Hematopoietic multipotent progenitor cell treated with erythropoietin and hydrocortisone succinate and interleukin-3 and kit ligand, for 15 days (in vitro differentiated cells): Measurements from ENCODE around the gene IFI27.
"Not testable (repeated sequence)": the region's sequence is repeated elsewhere in the genome, so short reads cannot be mapped to it uniquely, and the experiment has no call there.

ENCODE experiments used
- DNase-seq: peaks from one replicate; pipeline ENCODE4 v3.0.0-alpha.2; 2015; ENCODE audit warnings: low spot score

Gene IFI27

DNA sequence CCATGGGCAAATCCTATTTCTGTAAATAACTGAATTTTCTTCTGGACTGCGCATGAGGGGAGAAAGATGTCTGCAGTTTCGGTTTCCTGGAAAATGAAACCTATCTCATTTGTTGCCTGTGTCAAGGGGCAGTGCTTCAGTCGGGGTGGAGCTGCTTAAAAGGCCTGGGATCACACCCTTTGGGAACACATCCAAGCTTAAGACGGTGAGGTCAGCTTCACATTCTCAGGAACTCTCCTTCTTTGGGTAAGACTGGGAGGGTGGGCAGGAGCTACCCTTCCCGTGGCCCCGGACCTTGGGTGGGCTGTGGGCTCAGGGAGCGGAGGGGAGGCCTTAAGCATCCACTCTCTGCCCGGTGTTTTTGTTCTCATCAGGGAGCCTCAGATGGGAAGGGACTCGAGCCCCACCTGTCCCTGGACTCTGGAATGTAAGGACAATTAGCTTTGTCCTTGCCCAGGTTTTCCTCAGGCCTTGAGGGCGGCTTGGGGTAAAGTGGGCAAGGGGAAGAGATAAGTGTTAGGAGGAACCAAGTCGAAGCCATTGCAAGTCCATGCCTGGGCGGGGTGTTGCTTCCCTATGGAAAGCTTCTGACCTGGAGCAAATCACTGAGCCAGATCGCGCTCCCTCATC is at the start of gene IFI27:
TSS of gene IFI27 (plus strand) at position 185 of the 630 bp plus-strand sequence.
- DNase-seq: peak; percentile 76

DNA sequence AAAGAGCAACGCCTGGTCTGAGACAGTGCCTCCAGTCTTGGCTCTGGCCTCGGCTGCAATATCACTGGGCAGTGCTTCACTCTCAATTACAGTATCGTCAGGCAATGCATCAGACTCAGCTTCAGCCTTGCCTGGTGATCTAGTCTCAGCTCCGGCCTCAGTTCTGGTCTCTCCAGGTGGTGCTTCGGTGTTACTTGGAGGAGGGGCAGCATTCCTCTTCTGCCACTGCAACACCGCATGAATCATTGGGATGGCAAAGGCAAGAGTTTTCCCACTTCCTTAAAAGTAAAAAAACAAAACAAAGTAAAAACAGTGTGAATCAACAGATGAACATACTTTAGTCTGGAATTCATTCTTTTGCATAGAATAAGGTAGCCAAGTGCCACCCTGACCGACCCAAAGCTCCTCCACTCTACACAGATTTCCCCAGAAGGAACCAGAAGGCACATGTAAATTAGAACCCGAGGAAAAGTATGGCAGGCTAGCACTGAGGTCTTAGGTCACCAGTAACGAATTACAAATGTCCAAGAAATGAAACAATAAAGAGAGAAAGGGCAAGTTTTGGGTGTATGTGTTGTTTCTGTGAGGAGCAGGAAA is 48.1 kb upstream of the IFI27 start:
- DNase-seq: no peak

DNA sequence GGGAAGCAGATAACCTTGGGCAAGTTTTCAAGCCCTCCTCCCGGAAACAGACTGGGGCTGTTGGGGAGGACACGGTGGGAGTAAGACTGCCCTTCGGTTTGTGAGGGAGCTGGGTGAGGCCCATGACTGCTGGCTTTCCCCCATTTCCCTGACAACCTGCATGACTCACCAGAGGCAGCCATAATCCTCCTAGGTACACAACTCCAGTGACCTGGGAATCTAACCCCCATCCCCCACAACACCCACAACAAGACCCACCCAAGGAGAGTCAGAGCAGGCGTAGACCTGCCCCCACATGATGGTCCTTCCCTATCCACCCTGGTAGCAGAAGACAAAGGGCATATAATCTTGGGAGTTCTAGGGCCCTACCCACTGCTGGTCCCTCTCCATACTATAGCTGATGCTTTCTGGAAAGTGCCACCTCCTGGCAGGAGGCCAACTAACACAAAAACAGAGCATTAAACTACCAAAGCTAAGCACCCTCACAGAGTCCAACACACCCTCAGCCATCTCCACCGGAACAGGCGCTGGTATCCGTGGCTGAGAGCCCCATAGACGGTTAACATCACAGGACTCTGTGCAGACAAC is 44.4 kb upstream of the IFI27 start:
- no peak for DNase-seq

DNA sequence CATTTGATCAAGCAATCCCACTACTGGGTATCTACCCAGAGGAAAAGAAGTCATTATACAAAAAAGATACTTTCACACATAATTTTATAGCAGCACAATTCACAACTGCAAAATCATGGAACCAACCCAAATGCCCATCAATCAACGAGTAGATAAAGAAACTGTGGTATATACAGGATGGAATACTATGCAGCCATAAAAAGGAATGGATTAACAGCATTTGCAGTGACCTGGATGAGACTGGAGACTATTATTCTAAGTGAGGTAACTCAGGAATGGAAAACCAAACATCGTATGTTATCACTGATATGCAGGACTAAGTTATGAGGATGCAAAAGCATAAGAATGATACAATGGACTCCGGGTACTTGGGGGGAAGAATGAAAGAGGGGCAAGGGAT is 38.5 kb upstream of the IFI27 start:
- DNase-seq: not testable (repeated sequence)

DNA sequence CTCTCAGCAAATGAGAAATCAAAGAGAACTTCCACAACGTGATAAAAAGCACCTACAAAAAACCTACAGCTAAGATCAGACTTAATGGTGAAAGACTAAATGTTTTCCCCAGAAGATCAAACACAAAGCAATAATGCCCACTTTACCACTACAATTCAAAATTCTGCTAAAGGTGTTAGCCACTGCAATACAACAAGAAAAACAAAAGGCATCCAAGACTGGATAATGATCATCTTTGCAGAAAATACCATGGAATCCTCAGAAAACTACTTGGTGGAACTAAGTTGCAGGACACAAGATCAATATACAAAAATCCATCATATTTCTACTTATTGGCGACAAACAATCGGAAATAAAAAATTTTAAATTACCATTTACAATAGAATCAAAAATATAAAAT is 36.0 kb upstream of the IFI27 start:
- no peak for DNase-seq

DNA sequence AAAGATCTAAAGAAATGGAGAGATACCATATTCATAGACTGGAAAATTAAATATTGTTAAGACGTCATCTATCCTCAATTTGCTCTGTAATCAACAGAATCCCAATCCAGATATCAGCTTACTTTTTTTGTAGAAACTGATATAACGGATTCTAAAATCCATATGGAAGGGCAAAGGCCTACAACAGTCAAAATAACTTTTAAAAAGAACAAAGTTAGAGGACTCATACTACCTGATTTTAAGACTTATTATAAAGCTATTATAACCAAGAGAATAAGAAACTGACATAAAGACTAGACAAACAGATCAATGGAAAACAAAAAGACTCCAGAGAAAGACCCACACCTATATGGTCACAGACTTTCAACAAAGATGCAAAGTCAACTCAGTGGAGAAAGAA is 35.5 kb upstream of the IFI27 start:
- no peak for DNase-seq

DNA sequence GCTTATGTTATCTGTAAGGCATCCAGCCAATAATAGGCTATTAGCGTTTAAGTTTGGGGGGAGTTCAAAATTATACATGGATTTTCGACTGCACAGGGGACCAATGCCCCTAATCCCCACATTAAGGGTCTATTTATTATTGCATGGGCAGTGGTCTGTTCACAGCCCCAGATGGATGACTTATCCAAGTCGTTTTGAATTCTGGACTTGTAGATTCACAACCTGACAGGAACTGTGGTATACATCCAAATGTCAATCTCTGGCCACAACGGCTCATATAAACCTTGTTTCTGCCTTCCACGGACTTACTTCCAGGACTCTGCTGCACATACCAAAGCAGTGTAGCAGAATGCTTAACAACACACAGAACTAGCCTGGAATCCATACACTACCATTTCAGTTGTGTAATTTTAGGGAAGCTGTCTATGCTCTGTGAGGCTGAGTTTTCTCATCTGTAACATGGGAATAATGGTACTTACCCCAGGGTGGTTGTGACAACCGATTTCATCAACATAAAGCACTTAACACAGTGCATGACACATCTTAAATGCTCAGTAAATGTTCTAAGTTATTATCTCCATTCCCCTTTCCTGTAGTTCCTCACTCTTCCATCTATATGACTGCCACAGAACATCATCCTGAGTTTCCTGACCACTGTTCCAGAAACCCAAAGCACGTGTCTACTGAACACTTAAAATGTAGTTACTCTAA is 33.3 kb upstream of the IFI27 start:
- DNase-seq: no peak

DNA sequence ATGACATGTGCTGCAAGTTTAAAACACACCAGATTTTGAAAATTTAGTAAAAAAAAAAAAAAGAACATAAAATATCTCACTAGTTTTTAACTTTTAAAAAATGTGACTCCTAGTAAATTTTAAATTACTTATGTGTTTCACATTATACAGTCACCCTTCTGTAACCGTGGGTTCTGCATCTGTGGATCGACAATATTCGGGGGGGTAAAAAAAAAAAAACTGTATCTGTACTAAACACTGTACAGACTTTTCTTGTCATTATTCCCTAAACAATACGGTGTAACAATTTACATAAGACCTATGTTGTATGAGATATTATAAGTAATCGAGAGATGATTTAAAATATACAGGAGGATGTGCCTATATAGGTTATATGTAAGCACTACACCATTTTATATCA is 32.7 kb upstream of the IFI27 start:
- DNase-seq: no peak

DNA sequence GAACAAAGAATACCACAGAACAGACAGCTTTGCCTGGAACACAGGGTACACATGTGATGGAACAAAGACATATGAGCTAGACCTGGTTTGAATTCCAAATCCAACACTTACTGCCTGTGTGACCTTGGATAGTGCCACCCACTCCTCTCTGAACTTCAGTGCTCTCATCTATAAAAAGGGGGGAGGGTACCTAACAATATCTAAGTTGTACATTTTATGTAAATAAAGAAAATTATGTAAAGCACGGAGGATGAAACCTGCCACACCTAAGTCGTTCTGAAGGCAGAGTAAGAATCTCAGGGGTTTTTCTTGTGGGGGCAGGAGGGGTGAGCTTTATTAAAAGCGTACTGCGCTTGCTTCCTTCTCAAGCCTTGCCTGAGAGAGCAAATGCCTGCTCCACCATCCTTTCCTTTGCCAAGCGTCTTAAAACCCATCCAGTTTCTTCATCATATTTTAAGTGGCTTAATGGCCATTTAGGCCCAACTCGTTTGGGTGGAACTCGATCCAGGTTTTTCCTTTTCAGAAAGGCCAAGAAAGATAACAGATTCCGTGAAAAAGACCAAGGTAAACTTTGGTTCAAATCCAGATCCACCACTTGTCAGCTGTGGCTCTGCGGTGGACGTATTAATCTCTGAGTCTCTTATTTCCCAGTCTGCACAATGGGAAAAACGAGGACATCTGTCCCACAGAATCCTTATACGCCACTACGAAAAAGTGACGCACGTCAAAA is 30.5 kb upstream of the IFI27 start:
- peak; percentile 14 for DNase-seq

DNA sequence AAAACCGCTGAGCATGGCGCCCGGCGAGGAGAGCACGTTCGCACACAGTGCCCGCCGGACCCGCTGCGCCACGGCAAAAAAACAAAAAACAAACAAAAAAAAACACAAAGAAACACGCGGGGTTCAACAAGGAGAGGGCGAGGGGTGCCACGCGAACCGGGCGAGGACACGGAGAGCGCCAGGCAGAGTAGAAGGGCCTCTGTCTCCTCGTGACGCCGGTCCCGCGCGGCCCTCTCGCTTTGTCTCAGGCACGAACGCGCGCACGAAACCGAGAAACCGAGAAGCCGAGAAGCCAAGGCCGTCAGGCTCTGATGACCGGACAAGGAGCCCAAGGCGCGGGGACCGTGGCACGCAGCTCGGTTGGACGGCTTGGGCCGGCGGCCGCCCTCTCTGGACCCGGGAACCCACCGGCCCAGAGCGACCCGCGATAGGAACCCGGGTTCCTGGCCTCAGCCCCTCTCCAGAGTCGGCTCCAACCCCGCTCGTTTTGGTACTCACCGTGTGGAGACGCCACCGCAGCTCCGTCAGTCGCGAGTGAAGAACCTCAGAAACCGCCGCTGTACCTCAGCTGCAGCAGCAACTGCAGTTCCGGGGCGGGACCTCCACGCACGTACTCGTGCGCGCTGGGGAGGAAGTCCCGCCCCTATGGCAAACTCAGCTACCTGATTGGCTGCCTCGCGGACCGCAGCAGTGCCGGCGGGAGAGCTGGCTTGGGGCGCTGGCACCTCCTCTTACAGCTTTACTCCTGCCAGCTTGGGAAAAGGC is 29.7 kb upstream of the IFI27 start, which contains the start of the genes DDX24 and IFI27L1:
TSS of gene DDX24 (minus strand) at position 582 of the 765 bp plus-strand sequence. CDS start 1,460 bp downstream, outside the sequence.
TSS of gene IFI27L1 (plus strand) at position 690 of the 765 bp plus-strand sequence. CDS start 15,628 bp downstream, outside the sequence.
- peak; percentile 96 for DNase-seq

DNA sequence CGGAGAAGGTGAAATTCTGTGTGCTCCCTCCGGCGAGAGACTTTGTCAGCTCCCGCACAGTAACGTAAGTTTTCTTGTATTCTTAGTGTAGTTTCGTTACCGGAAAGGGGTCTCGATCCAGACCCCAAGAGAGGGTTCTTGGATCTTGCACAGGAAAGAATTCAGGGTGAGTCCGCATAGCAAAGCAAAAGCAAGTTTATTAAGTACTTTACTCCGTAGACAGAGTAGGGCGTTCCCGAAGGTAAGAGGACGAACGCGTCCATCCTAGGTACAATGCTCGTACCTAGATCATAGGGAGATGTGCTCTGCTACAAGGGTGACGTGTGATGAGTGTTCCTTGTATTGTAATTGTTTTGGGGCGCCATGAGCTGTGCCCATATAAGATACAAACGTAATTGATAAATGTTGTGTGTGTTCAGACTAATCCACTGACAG is 29.1 kb upstream of the IFI27 start:
- no peak for DNase-seq

DNA sequence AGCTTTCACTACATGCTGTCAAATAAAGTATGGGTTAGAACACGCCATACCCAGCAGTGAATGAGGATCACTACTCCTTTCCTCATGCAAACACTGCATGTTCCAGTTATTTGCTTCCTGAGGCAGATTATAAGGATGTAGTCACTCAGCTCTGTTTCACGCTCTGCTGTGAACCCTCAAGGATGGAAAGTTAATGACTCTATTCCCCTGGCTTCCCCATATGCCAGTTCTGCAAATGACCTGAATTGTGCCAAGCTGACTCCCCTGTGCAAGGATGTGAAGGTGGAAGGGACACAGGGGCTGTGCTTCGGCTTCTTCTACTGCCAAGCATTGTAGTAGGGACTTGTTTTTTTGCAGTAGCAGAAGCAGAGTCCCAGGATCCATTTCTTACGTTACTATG is 22.6 kb upstream of the IFI27 start:
- DNase-seq: no peak

DNA sequence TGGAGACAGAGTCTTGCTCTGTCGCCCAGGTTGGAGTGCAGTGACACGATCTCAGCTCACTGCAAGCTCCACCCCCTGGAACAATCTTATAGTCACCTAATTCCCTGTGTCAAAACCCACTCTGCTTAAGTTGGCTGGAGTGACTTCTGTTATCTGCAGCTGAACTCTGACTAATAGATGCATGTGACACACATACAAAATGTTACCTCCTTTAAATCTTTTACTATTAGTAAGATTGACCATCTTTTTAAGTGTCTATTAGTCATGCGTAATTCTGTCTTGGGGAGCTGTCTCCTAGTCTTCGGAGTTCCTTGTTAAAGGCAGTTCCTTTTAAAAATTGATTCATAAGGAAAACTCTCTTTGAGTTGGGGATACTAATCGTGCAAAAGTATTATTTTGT is 22.0 kb upstream of the IFI27 start:
- DNase-seq: no peak

DNA sequence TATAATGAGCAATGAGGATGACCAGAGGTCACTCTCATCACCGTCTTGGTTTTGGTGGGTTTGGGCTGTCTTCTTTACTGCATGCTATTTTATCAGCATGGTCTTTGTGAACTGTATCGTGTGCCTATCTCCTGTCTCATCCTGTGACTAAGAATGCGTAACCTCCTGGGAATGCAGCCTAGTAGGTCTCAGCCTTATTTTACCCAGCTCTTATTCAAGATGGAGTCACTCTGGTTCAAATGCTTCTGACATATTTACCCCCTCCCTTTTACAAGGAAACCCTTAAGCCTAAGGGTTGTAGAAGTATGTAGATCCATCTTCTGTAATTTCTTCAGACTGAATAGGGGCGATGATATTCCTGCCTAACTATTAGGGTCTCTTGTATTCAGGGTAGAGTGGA is 21.1 kb upstream of the IFI27 start:
- DNase-seq: no peak

DNA sequence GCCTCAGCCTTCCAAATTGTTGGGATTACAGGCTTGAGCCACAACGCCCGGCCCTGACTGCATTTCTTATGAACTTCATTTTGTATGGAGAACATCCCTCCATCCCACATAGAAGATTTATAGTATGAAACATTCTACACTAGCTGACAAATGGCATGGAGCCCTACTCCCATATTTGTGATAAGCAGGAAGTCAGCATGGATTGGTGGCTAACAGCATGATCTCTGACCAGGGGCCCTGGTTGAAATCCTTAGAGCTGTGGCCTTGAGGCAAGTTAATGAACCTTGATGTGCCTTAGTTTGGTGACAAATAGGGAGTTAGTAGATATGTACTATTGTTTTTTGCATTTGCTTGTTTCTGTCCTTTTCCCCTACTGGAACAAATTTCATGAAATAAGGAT is 17.1 kb upstream of the IFI27 start:
- DNase-seq: no peak

DNA sequence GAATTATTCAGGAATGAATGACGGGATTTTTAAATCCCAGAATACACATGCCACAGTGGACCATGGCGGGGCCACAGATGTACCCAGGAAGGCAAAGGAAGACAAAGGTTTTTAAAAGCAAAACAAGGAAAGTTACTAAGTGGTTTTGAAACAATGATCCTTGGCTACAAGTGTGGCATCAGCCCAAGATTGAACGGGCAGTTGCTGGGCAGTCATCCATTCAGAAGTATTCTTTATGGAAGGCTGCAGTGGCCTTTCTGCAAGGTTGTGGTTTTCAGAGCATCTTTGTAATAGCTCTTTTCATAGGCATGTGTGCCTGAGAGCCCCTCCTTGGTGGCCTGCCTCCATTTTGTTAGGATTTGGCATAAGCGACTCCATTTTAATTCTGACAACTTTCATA is 13.4 kb upstream of the IFI27 start:
- DNase-seq: no peak

DNA sequence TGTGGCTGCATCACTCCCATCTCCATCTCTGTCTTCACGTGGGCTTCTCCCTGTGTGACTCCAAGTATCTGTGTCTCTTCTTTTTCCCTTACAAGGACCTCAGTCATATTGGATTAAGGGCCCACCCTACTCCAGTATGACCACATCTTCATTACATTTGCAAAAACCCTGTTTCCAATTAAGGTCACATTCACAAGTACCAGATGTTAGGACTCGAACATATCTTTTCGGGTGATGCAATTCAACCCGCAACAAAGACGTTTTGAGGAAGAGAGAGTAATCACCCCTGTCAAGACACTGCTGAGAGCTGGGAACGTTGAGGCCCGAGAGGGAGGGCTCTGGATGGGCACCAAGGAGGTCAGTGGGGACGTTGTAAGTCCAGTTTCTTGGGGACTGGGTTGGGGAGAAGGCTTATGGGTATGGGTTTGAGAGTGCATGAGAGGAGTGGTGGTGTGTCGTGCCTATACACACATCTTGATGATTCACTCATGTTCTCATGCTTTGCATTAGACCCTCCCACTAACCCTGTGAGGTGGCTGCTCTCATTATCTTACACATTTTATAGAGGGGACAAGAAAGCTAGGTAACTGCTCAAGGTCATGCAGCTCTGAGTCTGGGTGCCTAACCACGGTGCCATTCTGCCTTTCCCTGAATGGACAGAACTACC is 12.1 kb upstream of the IFI27 start:
- DNase-seq: no peak

DNA sequence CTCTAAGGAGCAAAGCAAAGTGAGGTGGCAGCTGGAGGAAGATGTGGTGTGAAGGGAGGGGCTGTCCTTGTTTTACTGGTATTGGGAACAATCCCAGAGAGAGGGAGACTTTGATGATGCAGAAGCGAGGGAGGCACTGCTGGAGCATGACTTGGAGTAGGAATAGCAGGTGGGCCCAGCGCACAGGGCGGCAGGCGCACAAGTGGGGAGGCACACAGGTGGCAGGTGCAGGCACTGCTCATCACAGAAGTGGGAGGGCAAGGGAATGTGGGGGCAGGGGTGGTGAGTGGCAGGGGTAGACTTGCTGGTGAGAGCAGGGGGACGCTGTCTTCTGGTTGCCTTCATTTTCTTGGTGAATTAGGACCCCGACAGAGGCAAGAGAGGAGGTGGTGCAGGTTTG is 11.5 kb upstream of the IFI27 start:
- no peak for DNase-seq

DNA sequence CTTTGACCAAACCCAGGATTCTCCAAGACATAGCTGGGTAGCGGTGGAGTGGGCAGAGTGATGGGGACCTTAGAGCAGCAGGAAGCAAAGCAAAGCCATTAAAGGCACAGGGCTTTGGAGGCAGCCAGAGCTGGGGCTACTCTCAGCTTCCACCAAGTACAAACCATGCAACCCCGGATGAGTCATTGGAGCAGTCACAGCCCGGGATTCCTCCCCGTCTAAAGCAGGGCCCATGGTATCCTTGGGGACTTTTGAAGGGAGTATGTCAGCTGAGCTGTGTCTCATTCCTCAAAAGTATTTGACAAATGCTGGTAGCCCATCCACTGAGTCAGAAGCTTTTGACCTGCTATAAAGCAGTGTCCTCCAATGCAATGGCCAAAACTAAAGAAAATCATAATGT is 9.7 kb upstream of the IFI27 start:
- no peak for DNase-seq

DNA sequence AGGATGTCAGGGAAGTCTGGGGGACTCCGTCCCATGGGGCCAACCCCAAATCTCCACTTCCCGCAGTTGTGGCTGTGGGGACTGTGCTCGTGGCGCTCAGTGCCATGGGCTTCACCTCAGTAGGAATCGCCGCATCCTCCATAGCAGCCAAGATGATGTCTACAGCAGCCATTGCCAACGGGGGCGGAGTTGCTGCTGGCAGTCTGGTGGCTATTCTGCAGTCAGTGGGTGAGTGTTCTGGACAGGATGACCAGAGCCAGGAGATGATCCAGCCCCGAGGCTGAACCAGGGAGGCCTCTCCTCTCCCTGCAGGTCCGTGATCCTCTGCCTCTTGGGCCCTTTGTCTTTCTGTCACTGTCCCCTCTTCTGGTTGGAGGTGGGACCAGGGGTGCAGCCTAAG is 8.8 kb upstream of the IFI27 start:
- no peak for DNase-seq
